Memory B cell (primary cell): ENCODE results near the gene CCDC185.
"Not testable (repeated sequence)": the region's sequence is repeated elsewhere in the genome, so short reads cannot be mapped to it uniquely, and the experiment has no call there.

Experiments
- ATAC-seq: fragments of 150-1000 bp; cut with Tn5 transposase; 2 replicates; pipeline ENCODE4 v1.10.0; 2021; ENCODE audit warnings: low read depth, mild to moderate bottlenecking, moderate library complexity
- DNase-seq, 2 donors: peaks; one replicate each; pipeline ENCODE4 v3.0.0; 2022; ENCODE audit warnings: low spot score in 2 of 2
- H3K27ac Mint-ChIP-seq: one replicate; pipeline ENCODE4 v1.8.0; 2022; ENCODE audit warnings: mild to moderate bottlenecking, moderate library complexity, mixed read lengths
- H3K27me3 Mint-ChIP-seq: one replicate; pipeline ENCODE4 v1.8.0; 2022; ENCODE audit warnings: mixed read lengths
- H3K36me3 Mint-ChIP-seq: one replicate; pipeline ENCODE4 v1.8.0; 2022; ENCODE audit warnings: mild to moderate bottlenecking, mixed read lengths
- H3K4me1 Mint-ChIP-seq: one replicate; pipeline ENCODE4 v1.8.0; 2022; ENCODE audit warnings: mixed read lengths
- H3K4me3 Mint-ChIP-seq: one replicate; pipeline ENCODE4 v1.8.0; 2022; ENCODE audit warnings: mild to moderate bottlenecking, moderate library complexity, mixed read lengths
- H3K9me3 Mint-ChIP-seq: one replicate; pipeline ENCODE4 v1.8.0; 2022; ENCODE audit warnings: mixed read lengths

Gene CCDC185

DNA sequence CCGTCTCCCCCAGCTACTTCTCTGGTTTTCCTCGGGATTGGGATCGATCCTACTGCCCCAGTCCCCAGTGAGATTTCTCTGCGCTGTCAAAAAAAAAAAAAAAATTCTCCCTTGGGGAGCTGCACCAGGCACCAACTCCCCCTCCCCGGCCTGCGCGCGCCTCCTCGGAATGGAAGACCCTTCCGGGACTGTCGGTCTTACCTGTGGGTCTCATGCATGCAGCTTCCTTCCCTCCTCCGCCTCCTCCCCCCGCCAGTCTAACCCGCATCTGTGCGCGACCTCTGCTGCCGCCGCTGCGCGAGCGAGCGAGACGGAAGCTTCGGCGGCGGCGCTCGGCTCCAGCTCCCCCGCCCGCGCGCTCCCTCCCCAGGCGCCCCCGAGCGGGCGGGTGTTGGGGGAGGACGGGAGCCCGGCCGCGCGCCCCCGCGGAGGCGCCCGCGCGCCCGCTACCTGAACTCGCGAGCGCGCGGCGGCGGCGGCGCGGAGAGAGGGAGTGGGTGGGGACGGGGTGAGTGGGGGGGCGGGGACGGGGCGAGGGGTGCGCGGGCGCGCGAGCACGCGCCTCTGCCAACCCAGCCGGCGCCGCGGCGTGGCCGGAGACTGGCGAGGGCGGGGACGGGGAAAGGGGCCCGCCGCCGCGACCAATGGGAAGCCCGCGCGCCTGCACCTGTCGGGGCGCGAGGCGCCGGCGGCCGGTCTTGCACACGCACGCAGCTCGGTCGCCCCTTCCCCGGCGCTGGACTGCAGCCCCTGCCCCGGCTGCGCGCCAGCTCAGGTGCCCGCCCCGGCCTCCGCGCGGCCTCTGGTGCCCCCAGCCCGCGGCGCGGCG, 29.1 kb upstream of the CCDC185 start, which contains the start of gene SUSD4:
Gene SUSD4 (minus strand): TSS at position 321 of the 829 bp plus-strand sequence. CDS start 751 bp downstream, outside the sequence.
- Mint-ChIP-seq H3K36me3 (no peaks in the 10 kb centered on the region), H3K27me3 (peaks cover 15% of the 10 kb centered on the region), H3K9me3 (no peaks in the 10 kb centered on the region), H3K27ac (no peak within 1 kb of the TSS), H3K4me3 (peak within 1 kb of the TSS; percentile 85), H3K4me1 (peaks cover 9% of the 10 kb centered on the region)
- ATAC-seq (peak; percentile 81), DNase-seq (peak; percentile 12 to 32)

- ATAC-seq, result no peak
- H3K27me3 Mint-ChIP-seq, result peaks cover 13% of the 10 kb centered on the region
- no peaks in the 10 kb centered on the region for H3K9me3 Mint-ChIP-seq
Observed at GRCh38 chr1:223364685-223365382, 28.4 kb upstream of the CCDC185 start.

DNA sequence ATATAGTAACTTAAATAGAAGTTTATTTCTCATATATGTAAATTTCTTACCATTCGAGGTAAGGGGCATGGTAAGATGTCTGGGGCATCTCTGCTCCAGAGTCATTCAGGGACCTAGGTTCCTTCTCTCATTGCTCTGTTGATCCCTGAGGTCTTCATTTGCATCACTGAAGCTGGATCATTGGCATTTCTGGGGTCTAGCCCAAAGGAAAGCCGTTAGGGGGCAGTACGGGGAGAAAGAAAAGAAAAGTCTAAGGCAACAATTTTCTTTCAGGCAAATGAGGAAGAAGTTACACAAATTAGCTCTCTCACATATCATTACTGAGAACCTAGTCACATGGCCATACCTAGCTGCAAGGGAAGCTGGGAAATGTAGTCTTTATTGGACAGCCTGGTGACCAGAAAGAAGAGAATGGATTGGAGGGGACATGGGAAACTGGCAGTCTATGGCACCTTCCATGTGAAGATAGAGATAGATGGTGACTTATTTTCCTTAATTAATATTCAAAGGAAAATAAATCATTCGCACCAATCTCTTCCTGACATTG, 19.1 kb upstream of the CCDC185 start:
- no peak for DNase-seq
- no peak for ATAC-seq
- Mint-ChIP-seq H3K4me3 (no peak overlapping the region), H3K4me1 (no peaks in the 10 kb centered on the region), H3K9me3 (peaks cover 7% of the 10 kb centered on the region), H3K27me3 (peaks cover 13% of the 10 kb centered on the region), H3K36me3 (peaks cover 3% of the 10 kb centered on the region), H3K27ac (no peak overlapping the region)

More at GRCh38 chr1:223364685-223365382, 28.4 kb upstream of the CCDC185 start:
- no peaks in the 10 kb centered on the region for H3K36me3 Mint-ChIP-seq
- H3K27ac Mint-ChIP-seq, result no peak overlapping the region
- DNase-seq, result peak in 1 of 2 donors; percentile 13
- H3K4me3 Mint-ChIP-seq, result peak overlapping the region; percentile 74
- peaks cover 9% of the 10 kb centered on the region for H3K4me1 Mint-ChIP-seq

DNA sequence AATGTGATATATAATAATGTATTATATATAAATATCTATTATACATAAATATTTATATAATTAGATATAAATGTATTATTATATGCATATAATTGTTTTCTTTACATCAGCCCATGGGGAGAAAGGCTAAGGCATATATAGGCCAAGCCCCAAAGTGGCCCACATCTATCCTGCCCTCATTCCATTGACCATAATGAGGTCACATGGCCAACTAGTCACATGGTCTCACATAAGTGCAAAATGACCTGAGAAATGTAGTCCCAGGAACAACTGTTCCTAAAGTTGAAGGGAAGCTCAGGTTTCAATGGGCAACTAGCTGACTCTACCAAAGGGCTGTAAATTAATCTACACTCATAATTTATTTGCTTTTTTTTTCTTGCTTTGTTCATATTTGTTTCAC, 14.5 kb upstream of the CCDC185 start:
- Mint-ChIP-seq H3K9me3 (peaks cover 6% of the 10 kb centered on the region), H3K4me1 (no peaks in the 10 kb centered on the region), H3K4me3 (no peak overlapping the region), H3K27me3 (peaks cover 14% of the 10 kb centered on the region), H3K27ac (no peak overlapping the region), H3K36me3 (peaks cover 3% of the 10 kb centered on the region)
- no peak for DNase-seq
- ATAC-seq, result no peak

DNA sequence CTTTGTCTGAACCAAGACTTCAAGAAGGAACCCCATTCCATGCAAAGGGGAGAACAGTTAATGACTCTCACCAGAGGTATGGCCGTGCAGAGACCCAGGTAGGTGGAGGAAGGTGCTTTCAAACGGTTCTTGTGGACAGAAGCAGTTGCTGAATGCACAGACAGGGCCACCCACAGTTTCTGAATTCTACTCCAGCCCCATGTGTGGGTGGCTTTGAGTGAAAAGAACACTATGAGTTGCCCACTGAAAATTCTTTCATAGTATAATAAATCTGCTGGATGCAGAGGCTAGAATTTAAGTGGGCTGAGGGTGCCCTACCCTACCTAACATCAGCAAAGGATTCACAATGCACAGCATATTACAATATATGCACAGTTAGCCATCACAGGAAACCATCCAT, 7.2 kb upstream of the CCDC185 start:
- Mint-ChIP-seq H3K9me3 (no peaks in the 10 kb centered on the region), H3K27me3 (peaks cover 16% of the 10 kb centered on the region), H3K36me3 (no peaks in the 10 kb centered on the region), H3K27ac (no peak overlapping the region), H3K4me1 (no peaks in the 10 kb centered on the region), H3K4me3 (no peak overlapping the region)
- DNase-seq, result no peak
- no peak for ATAC-seq

DNA sequence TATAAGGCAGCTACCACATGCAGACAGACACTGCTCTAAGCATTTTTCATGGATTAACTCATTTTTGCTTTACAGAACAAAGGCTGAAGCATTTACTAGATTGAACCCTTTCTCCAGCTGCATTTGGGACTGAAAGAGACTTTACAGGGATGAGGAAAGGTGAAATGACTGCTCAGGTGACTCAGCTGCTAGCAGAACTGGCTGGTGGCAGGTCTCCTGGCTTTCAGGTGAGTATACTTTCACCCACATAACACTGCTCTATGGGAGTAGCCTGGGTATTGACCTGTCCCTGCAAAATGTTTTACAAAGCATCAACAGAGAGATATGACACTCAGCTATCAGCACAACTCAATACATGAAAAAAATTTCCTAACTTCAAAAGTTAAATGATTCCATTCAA, 2.6 kb upstream of the CCDC185 start:
- Mint-ChIP-seq H3K4me3 (no peak overlapping the region), H3K36me3 (no peaks in the 10 kb centered on the region), H3K27ac (no peak overlapping the region), H3K27me3 (peaks cover 13% of the 10 kb centered on the region), H3K4me1 (no peaks in the 10 kb centered on the region), H3K9me3 (peaks cover 1% of the 10 kb centered on the region)
- DNase-seq (no peak), ATAC-seq (no peak)

DNA sequence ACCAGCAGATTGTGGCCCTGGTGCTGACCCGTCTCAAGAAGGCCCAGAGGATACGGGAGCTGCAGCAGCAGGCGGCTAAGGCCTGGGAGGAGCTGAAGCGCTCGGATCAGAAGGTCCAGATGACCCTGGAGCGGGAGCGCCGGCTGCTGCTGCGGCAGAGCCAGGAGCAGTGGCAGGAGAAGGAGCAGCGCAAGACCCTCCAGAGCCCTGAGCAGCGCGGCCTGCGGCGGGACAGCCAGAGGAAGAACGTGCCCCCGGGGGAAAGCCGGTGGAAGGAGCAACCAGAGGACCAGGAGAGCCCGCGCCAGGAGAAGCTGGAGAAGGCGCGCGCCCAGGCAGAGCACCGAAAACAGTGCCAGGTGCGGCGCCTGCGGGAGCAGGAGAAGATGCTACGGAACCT, 1.0 kb downstream of the CCDC185 start:
- DNase-seq (no peak), ATAC-seq (no peak)
- Mint-ChIP-seq H3K9me3 (peaks cover 1% of the 10 kb centered on the region), H3K4me1 (no peaks in the 10 kb centered on the region), H3K4me3 (no peak overlapping the region), H3K27me3 (peaks cover 10% of the 10 kb centered on the region), H3K36me3 (no peaks in the 10 kb centered on the region), H3K27ac (no peak overlapping the region)

DNA sequence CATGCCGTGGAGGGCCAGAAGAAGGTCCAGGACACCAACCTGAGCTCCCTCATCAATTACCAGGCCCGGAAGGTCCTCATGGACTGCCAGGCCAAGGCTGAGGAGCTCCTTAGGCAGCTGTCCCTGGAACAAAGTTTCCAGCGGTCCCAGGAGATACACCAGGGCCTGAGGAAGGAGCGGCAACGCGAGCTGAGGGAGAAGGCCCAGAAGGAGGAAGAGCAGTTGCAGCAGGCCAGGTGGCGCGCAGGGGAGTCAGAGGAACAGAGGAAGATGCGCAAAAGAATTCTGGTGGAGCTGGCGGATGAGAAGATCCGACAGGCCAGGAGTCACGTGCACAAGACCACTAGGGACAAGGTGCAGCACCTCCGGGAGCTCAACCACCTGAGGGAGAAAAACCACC, 1.5 kb downstream of the CCDC185 start:
- Mint-ChIP-seq H3K27me3 (peaks cover 7% of the 10 kb centered on the region), H3K27ac (no peak overlapping the region), H3K36me3 (no peaks in the 10 kb centered on the region), H3K9me3 (peaks cover 1% of the 10 kb centered on the region), H3K4me3 (no peak overlapping the region), H3K4me1 (no peaks in the 10 kb centered on the region)
- ATAC-seq, result no peak
- DNase-seq, result no peak

DNA sequence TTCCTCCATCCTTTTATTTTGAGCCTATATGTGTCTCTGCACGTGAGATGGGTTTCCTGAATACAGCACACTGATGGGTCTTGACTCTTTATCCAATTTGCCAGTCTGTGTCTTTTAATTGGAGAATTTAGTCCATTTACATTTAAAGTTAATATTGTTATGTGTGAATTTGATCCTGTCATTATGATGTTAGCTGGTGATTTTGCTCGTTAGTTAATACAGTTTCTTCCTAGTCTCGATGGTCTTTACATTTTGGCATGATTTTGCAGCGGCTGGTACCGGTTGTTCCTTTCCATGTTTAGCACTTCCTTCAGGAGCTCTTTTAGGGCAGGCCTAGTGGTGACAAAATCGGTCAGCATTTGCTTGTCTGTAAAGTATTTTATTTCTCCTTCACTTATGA, 6.2 kb downstream of the CCDC185 start:
- not testable (repeated sequence) for H3K4me1 Mint-ChIP-seq, ATAC-seq, H3K4me3 Mint-ChIP-seq, H3K27ac Mint-ChIP-seq, H3K9me3 Mint-ChIP-seq, H3K36me3 Mint-ChIP-seq, DNase-seq
- H3K27me3 Mint-ChIP-seq, result peaks cover 10% of the 10 kb centered on the region

DNA sequence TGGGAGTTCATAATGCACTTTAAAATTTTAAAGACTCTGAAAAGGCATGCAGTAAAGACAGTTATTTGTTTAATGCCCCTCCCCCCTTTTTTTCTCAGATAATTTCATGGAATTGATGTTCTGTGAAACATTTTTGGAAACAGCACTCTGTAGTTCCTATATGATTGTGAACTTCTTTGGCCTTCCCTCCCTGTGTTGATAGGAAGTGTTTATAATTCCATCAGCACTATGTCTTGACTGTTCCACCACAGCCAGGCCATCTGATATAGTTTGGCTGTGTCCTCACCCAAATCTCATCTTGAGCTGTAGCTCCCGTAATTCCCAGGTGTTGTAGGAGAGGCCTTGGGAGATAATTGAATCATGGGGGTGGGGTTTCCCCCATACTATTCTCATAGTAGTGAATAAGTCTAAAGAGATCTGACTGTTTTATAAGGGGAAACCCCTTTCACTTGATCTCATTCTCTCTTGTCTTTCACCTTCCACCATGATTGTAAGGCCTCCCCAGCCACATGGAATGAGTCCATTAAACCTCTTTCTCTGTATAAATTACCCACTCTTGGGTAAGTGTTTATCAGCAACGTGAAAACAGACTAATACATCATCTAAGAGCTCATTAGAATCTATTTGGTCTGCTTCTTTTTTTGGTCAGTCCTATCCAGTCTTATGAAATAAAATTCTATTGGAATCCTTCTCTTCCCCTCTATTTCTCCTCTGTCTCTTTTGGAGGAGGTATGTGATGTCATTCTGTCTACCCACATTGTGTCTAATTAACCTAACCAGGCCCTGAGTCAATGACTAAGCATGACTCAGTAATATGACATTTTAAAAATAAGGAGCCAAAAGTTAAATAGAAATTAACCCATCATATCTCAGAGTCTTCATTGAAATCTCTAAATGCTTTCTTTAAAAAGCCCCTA, 8.9 kb downstream of the CCDC185 start:
- DNase-seq, result no peak
- H3K36me3 Mint-ChIP-seq, result peaks cover 2% of the 10 kb centered on the region
- H3K27me3 Mint-ChIP-seq, result peaks cover 11% of the 10 kb centered on the region

DNA sequence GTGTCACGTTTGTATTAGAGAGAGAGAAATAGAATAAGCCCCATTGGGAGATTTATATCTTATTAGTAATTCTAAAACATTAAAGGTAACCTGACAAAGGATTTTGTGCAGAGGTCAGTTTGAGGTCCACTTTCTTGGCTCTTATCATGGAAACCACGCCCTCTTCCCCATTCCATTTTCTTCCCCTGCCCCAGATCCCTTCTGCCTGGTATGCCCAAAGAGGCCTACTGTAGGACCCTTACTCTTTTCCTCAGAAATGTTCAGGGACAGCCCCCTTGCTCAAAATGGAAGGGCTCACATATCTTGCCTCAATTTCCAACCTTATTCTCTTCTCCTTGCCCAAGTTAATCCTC, 9.6 kb downstream of the CCDC185 start:
- H3K4me1 Mint-ChIP-seq, result no peaks in the 10 kb centered on the region
- H3K27me3 Mint-ChIP-seq, result peaks cover 11% of the 10 kb centered on the region
- no peak overlapping the region for H3K4me3 Mint-ChIP-seq
- DNase-seq (no peak), ATAC-seq (no peak)
- peaks cover 4% of the 10 kb centered on the region for H3K9me3 Mint-ChIP-seq
- H3K36me3 Mint-ChIP-seq, result peaks cover 2% of the 10 kb centered on the region
- no peak overlapping the region for H3K27ac Mint-ChIP-seq

More for the DNA sequence above, 8.9 kb downstream of the CCDC185 start:
- no peaks in the 10 kb centered on the region for H3K4me1 Mint-ChIP-seq
- no peak for ATAC-seq
- no peak overlapping the region for H3K27ac Mint-ChIP-seq
- H3K9me3 Mint-ChIP-seq, result peaks cover 4% of the 10 kb centered on the region
- no peak overlapping the region for H3K4me3 Mint-ChIP-seq

GRCh38 chr1:223403184-223403815, 10.1 kb downstream of the CCDC185 start:
- no peak for ATAC-seq
- no peak for DNase-seq
- Mint-ChIP-seq H3K27ac (no peak overlapping the region), H3K4me3 (no peak overlapping the region), H3K27me3 (peaks cover 11% of the 10 kb centered on the region), H3K9me3 (peaks cover 4% of the 10 kb centered on the region), H3K36me3 (peaks cover 2% of the 10 kb centered on the region), H3K4me1 (no peaks in the 10 kb centered on the region)

DNA sequence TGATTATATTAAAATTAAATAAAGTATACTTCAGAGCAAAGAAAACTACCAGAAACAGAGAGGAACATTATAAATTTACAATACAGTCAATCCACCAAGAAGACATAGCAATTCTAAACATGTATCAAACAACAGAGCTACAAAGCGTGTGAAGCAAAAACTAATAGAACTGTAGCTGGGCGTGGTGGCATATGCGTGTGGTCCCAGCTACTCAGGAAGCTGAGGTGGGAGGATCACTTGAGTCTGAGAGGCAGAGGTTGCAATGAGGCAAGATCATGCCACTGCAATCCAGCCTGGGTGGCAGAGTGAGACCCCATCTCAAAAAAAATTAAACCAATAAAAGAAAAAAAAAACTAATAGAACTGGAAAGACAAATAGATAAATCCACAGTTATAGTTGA, 12.3 kb downstream of the CCDC185 start:
- peaks cover 4% of the 10 kb centered on the region for H3K9me3 Mint-ChIP-seq
- no peak overlapping the region for H3K4me3 Mint-ChIP-seq
- ATAC-seq (no peak), DNase-seq (no peak)
- H3K36me3 Mint-ChIP-seq, result peaks cover 2% of the 10 kb centered on the region
- H3K27ac Mint-ChIP-seq, result no peak overlapping the region
- H3K27me3 Mint-ChIP-seq, result peaks cover 11% of the 10 kb centered on the region
- H3K4me1 Mint-ChIP-seq, result no peaks in the 10 kb centered on the region
